NCI-H1436 treated with DMSO at 0.1 percent for 48 hours (cell line): ENCODE data around the gene REEP1.

Source experiments
- DNase-seq: peaks from one replicate; lab custom pipeline; 2025; lab: John Stamatoyannopoulos, UW

The REEP1 gene

DNA sequence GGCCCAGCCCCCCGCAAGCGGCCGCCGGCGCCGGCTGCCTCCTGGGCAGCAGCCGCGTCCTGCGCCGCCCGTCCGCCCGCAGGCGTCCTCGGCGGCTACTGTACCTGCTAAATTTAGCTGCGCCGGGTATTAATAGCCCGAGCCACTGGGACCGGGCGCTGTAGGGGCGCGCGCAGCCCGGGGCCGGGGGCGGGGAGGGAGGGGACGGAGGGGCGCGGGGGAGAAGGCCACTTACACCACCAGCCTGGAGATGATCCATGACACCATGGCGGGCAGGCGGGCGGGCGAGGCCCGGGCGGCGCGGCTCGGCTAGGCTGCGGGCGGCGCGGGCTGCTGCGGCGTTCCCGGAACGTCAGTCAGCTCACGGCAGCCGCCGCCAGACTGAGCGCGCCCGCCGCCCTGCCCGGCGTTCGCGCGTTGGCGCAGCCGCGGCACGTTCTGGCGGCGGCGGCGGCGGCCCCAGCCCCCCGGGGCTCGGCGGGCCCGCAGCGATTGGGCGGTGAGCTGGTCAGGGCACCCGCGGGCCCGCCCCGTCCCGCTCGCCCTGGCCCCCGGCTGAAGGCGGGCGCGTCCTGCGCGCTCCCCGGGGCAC is at the start of gene REEP1:
TSS of gene REEP1 (minus strand) at position 383 of the 592 bp plus-strand sequence. CDS start at position 267, 116 bp downstream.
- DNase-seq: no peak

DNA sequence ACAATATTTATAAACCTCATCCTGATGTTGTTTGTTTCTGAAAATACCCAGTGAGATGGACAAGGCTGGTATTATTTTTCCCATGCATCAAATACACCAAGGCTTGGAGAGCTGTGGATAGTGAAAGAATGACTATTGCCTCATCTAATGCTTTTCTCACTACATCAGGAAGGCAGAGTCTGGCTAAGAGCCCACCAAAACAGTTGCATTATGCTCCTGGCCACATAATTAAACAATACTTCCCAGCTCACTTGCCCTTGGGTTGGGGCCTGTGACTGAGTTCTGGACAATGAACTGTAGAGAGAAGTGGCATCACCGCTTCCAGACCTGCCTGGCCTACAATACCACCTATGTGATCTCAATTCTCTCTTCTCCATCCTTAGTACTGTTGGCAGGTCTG is 46.4 kb upstream of the REEP1 start:
- DNase-seq: no peak

DNA sequence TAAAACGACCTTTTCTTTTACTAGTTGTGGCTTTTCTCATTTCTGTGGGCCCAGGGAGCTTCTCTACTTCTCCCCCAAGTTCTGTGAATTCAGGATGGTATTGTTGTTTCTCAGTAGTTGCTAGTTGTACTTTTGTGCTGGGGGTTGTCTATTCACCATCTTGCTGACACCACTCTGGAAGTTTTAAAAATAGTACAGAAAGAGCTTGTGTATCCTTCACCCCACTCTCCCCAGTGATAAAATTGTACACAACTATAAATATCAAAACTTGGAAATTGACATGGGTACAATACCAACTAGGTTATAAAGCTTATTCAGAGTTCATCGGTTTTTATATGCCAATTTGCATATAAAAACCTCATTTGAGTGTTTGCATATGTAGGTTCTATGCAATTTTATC is 45.3 kb upstream of the REEP1 start:
- DNase-seq: no peak

DNA sequence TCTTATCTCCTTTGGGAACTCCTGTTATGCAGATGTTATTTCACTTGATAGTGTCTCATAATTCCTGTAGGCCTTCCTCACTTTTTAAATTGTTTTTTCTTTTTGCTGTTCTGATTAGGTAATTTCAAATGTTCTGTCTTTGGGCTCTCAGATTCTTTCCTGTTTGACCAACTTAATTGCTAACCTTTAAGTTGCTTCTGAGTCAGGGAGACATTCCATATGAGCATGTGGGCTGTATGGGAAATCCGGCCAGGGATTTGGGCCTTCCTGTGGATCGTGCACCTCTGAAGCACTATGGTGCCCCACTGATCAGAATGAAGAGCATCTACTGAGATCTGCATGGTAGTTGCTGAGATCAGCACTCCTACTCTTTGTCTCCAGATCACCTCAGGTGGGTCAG is 44.7 kb upstream of the REEP1 start:
- no peak for DNase-seq

DNA sequence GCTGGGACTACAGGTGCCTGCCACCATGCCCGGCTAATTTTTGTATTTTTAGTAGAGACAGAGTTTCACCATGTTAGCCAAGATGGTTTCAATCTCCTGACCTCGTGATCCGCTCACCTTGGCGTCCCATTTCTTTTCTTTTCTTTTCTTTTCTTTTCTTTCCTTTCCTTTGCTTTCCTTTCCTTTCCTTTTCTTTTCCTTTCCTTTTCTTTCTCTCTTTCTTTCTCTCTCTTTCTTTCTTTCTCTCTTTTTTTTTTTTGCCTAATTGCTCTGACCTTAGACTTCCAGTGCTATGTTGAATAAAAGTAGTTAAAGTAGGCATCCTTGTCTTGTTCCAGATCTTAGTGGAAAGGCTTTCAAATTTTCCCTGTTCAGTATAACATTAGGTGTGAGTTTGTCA is 41.0 kb upstream of the REEP1 start:
- no peak for DNase-seq

DNA sequence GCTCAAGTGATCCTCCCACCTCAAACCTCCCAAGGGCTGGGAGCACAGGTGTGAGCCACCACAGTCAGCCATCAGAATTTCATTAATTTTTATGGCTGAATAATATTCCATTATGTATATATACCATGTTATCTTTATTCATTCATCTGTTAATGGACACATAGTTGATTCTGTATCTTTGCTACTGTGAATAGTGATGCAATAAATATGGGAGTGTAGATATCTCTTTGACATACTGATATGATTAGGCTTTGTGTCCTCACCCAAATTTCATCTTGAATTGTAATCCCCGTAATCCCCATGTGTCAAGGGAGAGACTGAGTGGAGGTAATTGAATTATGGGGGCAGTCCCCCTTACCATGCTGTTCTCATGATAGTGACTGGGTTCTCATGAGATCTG is 38.2 kb upstream of the REEP1 start:
- no peak for DNase-seq

DNA sequence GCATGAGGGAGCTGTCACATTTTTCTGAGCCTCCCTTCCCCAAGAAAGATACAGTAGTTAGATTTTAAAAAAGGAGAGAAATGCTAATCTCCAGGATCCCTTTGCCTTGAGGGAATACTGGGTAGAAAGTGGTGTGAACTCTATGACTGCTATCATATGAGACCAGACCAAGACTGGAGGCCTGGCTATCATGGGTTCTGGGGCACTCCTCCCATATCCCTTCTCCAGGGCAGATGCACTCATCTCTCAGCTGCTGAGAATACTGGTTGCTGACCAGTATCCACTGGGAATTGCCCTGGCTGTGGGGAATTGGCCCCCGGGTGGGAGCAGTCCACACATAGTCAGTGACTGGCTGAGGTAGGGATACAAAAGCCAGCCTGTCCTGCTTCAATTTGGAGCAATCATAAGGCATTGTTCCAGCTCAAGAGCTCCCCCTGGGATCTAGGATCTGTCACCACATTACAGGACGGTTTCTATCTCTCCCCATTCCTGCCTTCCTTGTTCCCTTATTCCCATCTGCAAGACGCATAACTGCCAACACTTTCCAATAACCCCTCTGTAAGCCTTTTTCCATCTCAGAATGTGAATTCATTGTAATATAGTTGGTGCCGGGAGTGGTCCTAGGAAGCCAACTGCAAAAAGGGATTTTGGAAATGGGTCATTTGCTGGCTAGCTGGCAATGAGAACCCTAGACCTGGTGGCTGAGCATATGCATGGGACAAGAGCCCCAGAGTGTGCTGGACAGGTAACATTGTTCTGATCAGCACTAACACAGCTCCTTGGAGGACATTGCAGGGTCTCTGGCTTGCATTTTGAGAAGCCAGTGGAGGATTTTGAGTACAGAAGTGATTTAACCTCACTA is 35.4 kb upstream of the REEP1 start:
- DNase-seq: no peak

- no peak for DNase-seq
Observed at GRCh38 chr2:86372133-86372532, 34.7 kb upstream of the REEP1 start.

- no peak for DNase-seq
Observed at GRCh38 chr2:86371527-86371926, 34.1 kb upstream of the REEP1 start.

DNA sequence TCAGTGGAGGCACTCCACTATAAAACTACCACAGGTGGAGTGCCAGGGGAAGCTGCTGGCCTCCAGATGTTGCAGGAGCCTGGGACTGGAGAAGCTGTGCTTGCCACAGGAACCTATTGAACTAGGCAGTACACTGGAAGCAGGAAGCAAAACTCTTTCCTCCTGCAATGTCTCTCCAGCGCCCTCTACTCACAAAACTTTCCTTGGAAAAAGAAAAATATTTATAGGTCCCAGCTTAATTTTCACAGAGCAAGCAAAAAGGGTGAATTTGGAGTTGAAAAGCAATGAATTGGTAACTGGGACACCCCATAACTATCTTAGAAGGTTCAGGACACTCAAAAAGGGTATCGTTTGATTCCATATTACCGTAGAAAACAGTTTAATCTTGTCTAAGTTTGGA is 33.2 kb upstream of the REEP1 start:
- no peak for DNase-seq

- DNase-seq: no peak
Observed at GRCh38 chr2:86368161-86368824, 30.9 kb upstream of the REEP1 start.

GRCh38 chr2:86367499-86367777 is 30.0 kb upstream of the REEP1 start:
- DNase-seq: no peak

DNA sequence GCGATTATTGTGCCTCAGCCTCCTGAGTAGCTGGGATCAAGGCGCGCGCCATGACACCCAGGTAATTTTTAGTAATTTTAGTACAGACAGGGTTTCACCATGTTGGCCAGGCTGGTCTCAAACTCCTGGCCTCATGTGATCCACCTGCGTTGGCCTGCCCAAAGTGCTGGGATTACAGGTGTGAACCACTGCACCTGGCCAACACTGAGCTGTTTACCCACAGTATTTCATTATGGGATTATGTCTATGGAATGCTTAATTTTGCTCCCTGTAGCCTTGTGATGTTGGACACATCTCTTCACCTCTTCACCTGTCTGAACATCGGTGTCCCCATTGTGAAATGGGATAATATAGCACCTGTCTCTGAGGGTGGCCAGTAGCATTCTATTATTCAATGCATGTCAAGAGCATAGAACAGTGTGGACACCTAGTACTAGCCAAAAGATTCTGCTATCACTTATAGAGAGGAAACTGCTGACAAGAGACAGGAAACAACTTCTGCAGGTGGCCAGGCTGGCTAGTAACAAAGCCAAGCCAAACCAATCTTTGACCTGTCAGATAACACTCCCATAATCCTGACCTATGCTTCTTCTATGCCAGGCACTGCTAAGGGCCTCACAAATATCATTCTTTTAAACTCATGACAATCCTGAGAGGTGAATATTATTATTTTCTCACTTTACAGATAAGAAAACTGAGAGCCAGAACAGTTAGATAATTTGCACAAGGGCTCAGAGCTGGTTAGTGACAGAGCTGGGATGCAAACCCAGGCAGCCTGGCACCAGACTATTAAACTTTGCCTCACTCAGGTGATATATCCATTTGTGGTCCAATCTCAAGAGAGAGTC is 29.4 kb upstream of the REEP1 start:
- no peak for DNase-seq

- DNase-seq: no peak
Observed at GRCh38 chr2:86364894-86365293, 27.5 kb upstream of the REEP1 start.

DNA sequence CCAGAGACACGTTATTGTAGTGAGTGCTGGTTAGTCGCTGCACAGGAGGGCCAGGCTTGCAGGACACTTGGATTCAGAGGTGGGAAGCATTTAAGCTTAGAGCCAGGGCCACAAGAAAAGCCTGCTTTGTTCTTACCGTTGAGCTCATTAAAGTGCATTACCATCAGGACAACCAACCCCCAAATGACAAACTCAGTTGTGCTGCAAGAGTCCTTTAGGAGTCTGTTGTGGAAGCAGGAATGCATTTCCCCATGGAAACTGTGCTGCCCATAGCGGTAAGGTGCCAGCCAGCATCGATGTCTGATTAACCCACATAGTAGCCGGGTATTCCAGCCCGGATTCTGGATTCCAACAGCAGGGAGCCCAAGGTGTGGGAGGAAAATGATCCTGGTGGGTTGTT is 23.4 kb upstream of the REEP1 start:
- DNase-seq: no peak

GRCh38 chr2:86358957-86359356 is 21.5 kb upstream of the REEP1 start:
- no peak for DNase-seq

- no peak for DNase-seq
Observed at GRCh38 chr2:86357392-86357963, 20.1 kb upstream of the REEP1 start.

GRCh38 chr2:86352727-86353221 is 15.3 kb upstream of the REEP1 start:
- DNase-seq: no peak

DNA sequence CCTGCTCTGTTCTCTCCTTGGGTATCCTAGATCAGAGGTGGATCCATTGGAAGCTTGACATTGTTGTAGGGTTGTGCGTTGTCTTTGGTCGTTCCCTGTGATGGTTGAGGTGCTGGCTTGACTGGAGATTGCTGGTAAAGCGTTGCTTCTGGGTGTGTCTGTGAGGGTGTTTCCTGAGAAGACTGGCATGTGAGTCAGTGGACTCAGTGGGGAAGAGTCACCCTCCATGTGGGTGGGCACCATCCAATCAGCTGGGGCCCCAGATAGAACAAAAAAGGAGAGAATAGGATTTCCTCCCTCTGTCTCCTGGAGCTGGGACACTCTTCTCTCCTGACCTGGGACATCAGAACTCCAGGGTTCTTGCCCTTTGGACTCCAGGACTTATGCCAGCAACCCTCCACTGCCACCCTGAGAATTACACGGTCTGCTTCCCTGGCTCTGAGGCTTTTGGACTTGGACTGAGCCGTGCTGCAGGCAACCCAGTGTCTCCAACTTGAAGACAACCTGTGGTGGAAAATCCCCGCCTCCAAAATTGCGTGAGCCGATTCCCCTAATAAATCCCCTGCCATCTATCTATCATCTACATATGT is 14.8 kb upstream of the REEP1 start:
- DNase-seq: no peak

DNA sequence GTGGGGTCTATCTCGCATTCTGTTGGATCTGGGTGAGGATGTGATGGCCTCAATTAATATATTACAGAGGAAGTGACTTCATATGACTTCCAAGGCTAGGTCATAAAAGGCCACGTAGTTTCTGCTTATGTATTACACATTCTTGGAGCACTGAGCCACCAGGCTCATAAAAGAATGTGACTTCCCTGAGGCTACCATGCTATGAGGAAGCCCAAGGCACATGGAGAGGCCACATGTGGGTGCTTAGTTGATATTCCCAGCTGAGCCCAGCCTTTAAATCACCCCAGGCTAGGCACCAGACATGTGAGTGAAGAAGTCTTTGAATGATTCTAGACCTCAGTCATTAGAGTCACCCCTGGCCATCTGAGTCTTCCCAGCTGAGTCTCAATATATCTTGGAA is 13.3 kb upstream of the REEP1 start:
- no peak for DNase-seq

DNA sequence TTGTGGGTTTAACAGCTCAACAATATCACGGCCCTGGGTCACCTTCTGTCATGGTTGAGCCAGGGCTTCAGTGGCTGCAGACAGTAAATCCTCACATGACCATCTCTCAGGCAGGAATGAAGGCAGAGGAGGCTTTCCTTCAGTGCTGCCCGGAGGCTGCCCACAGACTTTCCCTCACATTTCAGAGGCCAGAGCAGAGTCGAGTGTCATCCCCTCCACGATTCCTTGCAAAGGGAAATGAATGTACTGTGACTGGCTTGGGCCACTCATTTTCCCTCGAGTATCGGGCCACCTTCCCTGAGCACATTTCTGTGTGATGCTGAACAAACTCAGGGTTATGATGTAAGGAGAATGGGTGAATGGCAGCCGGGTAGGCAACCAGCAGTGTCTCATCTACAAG is 10.0 kb upstream of the REEP1 start:
- DNase-seq: no peak
